Right ventricle myocardium superior (tissue), 1 donor: ENCODE results near the gene CRAT. TPM values are rescaled to one million over a fixed set of nuclear protein-coding genes. Genes with fewer than 3 reads are reported as not detected.

Source experiments
- ATAC-seq: fragments of 200-7000 bp; cut with Tn5 transposase; one replicate; pipeline ENCODE4 v1.9.1; 2020; ENCODE audit warnings: mild to moderate bottlenecking; ENCODE audit not compliant: poor library complexity
- DNase-seq: peaks from one replicate; pipeline ENCODE4 v3.0.0-alpha.2; 2020
- intact Hi-C: fragments of 100-400 bp; cut with DNase I; formaldehyde crosslinking; loops from one replicate; pipeline ENCODE4 v1.11.2; 2022
- total RNA-seq: library from RNA; stranded (reverse); fragmentation: NEBNext Ultra II Directional; extraction: Animal tissue kit (Norgen Biotek cat#: 25700); gene quantifications from one replicate; pipeline ENCODE4 v1.2.1, GENCODE V29; 2021
- donor health status: DM: no; HTN: yes; CAD: no; lungs with severe emphysema.

CRAT gene
- total RNA-seq, 1 donor from 2014 or later, result 85.4 TPM

DNA sequence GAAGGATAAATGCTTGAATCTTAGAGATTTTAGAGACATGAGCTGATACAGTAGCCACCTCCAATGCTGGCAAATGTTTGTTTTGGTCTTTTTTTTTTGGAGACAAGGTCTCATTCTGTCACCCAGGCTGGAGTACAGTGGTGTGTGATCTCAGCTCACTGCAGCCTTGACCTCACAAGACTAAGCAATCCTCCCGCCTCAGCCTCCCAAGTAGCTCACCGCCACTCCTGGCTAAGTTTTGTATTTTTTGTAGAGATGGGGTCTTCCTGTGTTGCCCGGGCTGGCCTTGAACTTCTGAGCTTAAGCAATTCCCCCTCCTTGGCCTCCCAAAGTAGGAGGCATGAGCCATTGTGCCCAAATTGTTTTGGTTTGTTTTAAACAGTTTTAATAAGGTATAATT, 36.5 kb downstream of the CRAT start:
- ATAC-seq (no peak), DNase-seq (no peak)
- intact Hi-C loops, result no loop called here

DNA sequence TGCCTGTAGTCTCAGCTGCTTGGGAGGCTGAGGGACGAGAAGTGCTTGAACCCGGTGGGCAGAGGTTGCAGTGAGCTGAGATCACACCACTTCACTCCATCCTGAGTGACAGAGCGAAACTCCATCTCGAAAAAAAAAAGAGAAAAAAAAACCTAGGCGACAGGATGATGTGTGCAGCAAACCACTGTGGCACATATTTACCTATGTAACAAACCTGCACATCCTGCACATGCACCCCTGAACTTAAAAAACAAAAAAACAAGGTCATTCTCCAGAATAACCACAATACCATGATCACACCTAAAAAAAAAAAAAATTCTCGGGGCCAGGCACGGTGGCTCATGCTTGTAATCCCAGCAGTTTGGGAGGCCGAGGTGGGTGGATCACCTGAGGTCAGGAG, 37.2 kb downstream of the CRAT start:
- no peak for ATAC-seq
- intact Hi-C loops, result no loop called here
- DNase-seq, result no peak

DNA sequence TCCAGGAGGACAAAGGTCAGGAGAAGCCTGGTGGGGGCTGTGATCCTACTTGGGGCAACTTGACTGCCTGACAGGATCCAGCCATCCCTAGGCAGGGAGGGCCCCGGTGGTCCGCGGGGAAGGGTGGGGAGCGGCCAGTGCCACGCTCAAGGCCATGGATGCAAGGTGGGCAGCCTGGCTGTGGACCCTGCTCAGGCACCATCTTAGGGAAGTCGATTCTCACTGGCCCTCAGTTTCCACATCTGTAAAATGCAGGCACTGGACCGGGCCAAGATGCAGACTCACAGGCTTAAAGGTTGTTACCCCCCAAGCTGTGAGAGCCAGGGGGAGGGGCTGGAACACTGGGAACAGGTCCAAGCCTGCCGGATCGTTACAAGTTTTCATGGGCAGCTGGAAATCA, 38.4 kb downstream of the CRAT start:
- DNase-seq (no peak), ATAC-seq (no peak)
- intact Hi-C loops, result no loop called here

DNA sequence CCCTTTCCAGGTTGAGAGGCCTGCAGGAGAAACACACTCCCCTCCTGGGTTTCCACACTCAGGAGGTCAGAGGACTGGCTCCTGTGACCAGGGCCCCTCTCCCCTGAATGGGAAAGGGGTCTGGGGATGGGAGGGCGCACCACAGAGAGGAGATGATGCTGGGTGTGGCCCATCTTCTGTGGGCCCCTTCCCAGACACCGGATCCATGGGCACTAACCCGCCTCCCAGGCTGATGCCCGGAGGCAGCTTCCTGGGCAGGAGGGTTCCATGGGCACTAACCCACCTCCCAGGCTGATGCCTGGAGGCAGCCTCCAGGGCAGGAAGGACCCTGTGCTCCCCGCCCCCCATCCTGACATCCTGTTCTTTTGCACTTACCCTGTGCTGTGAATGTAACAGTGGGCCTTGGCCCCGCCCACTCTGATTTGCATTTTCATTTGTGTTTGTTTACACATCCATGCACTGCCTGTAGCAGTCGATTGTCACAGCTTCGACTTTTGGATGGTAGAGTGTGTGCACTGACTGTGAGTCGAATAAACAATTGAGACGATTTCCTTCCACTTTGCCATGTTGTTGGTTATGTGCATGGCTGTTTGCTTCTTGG, 39.0 kb downstream of the CRAT start:
- ATAC-seq (no peak), DNase-seq (no peak)
- intact Hi-C loops, result no loop called here

DNA sequence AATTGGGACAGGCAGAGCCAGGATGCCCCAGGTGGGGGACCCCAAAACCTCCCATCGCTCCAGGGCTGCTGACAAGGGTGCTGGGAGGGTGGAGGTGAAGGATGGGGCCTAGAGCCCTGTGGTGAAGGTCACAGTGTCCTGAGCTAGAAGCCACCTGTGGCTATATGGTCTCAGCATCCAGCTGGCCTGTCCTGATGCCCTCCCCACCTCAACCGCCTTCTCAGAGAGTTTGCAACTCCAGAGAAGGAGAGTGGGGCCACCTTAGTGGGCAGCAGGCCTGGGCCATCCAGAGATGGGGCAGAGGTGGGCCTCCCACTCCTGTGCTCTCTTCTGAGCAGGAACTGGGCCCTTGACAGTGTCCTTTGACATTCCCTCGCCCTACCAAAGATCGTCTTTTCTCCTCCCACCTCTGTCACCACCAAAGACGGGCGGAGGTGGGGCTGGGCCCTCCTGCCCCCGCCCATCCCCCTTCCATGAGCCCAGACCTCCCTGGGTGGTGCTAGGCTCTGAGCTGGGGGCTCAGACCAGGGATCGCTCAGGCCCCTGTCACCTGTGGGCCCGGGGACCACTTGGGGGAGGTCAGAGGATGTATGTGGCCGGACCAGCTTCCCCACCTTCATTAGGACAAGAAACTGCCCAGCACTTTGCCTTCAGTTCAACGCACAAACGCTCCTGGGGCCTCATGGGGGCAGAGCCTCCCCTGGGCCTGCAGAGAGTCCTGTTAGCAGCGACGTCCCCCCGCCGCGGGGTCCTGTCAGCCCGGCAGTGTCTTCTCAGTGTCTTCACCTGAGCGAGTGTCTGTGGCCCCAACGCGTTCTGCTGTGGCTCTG, 39.7 kb downstream of the CRAT start:
- no peak for ATAC-seq
- no peak for DNase-seq
- intact Hi-C loops, result no loop called here

DNA sequence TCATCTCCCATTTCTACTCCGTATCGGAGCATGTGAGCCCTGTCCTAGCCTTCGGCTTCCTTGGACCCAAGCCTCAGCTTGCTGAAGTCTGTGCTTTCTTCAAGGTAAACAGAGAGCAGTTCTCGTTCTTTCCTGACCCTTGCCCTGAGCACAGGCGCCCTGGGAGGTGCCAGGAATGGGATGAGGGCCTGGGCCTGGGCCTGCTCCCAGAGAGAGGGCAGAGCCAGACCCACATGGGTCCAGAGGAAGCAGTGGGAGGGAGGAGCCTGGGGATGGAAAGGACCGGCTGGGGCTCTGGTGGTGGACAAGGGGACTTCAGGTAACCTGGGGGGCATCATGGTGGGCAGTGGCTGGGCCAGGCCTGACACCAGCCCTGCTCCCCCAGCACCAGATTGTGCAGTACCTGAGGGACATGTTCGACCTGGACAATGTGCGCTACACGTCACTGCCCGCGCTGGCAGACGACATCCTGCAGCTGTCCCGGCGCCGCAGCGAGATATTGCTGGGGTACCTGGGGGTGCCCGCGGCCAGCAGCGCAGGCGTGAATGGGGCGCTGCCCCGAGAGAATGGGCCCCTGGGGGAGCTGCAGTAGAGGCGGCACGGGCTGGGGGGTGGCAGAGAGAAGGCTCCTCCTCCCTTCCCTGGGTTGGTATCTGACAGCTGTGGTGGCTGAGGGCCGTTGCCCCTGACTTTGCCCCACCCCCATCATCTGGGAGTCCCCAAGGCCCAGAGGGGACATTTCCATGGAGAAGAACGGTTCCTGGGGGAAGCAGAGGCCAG, 40.5 kb downstream of the CRAT start:
- DNase-seq (no peak), ATAC-seq (peak; percentile 4)
- intact Hi-C loops, result no loop called here

DNA sequence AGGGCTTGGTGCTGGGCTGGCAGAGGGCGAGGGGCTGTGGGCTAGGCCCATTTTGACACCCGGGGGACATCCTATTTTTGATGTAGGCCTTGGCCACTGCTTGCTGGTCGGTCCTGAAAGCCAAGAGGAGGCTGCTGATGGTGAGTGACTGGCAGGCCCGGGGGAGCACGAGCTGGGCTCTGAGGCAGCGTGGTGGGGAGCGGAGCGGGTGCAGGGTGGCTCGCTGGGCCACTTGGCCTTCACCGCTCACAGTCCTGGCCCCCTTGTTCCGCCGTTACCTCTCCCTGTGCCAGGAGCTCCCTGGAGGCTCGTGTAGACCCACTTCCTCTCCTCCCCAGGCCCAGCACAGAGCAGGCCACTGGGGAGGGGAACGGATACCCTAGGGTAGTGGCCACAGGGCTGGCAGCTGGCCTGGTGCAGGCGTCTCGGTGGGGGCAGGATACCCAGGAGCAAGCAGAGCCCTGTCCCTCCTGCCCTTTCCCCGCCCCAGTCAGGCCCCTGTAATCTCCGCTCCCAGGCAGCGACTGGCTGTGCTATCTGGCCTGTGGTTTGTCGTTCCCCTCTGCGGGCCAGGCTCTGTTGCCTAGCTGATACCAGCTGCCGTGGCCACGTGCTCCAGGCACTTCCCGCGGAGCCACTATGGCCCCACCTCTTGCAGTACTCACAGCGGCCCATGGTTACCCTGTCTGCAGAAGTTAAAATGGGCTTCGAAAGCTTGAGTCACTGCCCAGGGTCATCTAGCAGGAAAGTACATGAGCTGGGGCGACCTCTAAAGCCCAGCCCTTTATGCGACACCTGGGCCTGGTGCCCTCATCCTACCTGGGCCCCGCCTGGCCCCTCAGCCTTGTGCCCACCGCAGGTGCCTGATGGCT, 41.4 kb downstream of the CRAT start:
- ATAC-seq (peak; percentile 95), DNase-seq (peak; percentile 88)
- intact Hi-C loops, result no loop called here

DNA sequence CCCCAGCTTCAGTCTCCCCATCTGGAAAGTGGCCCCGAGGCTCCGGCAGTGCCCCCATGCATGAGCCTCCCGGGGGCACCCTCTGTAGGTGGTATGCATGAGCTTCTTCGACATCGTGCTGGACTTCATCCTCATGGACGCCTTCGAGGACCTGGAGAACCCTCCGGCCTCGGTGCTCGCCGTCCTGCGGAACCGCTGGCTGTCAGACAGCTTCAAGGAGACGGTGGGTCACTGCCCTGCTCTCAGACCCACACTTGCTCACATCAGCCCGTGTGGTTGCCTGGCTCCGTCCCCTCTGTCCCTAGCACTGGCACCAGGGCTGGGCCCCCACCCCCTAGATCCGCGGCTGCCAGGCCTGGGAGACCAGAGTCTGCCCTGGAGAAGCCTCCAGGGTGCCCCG, 42.5 kb downstream of the CRAT start:
- ATAC-seq (no peak), DNase-seq (no peak)
- intact Hi-C loops, result no loop called here

DNA sequence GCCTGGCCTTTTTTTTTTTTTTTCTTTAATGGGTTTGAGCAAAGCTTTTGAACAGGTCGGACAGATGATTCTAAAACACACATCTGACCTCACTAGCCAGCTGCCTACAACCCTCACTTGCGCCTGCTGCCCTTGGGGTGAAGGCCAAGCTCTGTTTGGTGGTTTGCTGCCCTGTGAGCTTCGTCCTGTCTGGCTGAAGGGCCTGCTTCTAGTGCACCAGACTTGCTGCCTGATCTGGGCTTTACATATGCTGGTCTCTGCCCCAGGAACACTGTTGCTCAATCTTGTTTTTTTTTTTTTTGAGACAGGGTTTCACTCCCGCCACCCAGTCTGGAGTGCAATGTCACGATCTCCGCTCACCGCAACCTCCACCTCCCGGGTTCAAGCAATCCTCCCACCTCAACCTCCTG, 46.1 kb downstream of the CRAT start:
- intact Hi-C loops, result no loop called here
- DNase-seq (no peak), ATAC-seq (no peak)

DNA sequence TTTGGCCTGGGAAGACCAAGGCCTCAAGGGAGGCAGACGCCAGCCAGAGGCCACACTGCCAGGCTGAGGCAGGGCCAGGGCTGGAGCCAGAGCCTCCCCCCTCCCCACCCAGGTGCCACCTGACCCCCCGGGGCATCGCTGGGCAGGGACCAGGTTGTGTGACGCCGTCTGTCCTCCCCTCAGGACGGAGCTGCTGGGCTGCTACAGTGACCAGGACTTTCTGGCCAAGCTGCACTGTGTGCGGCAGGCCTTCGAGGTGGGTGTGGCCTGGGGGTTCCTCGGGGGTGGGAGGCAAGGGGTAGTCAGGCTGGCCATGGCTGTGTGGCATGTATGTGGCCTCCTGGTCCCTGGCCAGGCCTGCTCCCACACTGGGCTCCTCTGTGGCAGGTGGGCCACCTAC, 47.5 kb downstream of the CRAT start:
- DNase-seq (no peak), ATAC-seq (no peak)
- intact Hi-C loops, result no loop called here

DNA sequence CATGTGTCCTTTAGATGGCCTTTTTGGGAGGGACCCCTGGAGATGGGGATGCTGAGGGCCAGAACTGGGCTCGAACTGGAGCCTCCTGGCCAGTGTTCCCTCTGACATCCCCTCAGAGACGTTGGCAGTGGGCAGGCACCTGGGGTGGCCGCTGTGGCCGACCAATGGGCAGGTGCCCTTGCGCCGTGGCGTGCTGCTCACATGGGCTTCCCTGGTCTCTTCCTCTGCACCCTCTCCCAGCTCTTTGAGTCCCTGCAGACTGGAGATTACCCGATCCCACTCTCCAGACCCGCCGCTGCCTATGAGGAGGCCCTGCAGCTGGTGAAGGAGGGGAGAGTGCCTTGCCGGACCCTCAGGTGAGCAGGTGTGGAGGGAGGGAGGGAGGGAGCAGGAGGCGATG, 49.6 kb downstream of the CRAT start:
- ATAC-seq, result no peak
- intact Hi-C loops, result no loop called here
- DNase-seq, result no peak

DNA sequence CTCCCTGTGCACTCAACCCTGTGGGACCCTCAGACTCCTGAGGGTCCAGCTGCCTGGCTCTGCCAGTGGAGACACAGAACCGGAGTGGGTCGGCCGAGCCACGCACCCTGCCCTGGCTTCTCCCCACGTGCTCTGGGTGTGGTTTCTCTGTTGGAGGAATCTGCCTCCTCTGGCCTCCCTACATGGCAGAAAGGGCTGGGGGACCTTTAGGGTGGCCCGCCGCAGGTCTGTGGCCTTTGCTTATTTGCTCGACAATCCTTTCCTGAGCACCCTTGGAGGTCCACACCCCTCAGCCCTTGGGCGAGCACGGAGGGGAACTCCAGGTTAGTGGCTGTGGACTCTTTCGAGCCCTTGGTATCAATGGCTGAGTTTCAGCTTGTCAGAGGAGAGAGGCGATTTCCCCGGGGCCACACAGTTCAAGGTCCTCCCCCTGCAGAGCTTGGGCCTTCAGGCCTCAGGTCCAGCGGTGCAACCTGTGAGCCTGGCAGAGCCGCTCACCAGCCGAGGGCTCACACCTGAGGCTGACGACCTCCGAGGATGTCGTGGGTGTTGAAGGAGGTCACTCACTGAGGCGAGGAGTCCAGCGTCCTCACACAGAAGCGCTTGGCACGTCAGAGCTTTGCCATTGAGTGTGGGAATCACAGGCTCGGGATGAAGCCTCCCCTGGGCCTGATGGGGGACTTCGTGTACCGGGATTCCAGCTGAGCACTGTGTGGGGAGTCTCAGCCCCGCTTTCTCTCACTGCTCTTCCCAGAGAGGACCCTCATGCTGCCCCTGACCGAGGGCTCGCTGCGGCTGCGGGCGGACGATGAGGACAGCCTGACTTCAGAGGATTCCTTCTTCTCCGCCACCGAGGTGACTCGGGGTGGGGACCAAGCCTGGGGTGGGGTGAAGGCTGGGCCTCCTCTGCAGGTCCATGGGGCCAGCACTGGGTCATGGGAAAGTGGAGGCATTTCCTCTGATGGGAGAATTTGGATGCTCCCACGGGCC, 50.5 kb downstream of the CRAT start:
- intact Hi-C loops, result no loop called here
- DNase-seq (no peak), ATAC-seq (no peak)

DNA sequence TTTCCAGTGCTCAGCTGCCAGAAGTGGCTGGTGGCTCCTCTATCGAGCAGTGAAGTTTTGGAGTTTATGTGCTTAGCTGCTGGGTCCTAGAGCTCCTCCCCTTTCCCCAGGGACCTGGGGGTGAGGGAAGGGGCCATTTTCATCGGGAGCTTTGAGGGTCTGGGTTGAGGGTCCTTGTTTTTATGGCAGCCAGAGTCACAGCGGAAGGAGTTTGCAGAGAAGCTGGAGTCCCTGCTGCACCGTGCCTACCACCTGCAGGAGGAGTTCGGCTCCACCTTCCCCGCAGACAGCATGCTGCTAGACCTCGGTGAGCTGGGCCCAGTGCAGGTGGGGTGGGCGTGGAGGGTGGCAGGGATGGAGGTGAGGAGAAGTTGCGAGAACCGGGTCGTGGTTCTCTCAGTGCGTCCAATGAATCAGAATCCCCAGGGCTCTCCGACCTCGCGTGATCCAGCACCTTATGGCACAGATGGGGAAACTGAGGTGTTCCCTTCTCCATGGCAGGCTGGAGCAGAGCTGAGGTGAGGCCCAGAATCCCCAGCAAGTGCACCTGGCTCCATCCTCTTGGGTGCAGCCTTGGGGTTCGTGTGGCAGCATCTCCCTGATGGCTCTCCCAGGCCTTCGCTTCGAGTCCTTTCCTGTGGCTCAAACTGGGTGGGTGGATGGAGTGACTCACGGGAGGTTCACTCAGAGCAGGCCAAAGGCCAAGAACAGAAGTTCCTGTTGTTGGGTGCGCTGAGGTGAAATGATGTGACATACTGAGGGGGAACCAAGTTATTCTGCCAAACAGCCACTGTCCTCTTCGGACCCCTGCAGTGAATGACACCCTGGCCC, 51.4 kb downstream of the CRAT start:
- no peak for ATAC-seq
- no peak for DNase-seq
- intact Hi-C loops, result no loop called here

DNA sequence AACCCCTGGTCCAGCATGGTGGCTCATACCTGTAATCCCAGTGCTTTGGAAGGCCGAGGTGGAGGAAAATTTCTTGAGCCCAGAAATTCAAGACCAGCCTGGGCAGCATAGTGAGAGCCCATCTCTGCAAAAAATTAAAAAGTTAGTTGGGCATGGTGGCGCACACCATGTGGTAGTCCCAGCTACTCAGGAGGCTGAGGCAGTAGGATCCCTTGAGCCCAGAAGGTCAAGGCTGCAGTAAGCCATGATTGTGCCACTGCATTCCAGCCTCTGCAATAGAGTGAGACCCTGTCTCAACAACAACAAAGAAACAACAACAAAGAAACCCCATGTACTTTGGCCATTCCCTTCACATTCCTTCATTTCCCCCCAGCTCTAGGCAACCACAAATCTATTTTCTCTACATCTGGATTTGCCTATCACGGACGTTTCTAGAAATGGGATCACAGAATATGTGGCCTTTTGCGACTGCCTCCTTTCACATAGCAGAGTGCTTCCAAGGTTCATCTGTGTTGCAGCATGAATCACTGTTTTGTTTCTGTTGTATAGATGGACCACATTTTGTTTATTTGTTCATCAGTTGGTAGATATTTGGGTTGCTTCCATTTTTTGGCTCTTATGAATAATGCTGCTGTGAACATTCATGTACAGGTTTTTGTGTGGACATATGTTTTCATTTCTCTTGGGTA, 56.3 kb downstream of the CRAT start:
- intact Hi-C loops, result no loop called here
- ATAC-seq (no peak), DNase-seq (no peak)

DNA sequence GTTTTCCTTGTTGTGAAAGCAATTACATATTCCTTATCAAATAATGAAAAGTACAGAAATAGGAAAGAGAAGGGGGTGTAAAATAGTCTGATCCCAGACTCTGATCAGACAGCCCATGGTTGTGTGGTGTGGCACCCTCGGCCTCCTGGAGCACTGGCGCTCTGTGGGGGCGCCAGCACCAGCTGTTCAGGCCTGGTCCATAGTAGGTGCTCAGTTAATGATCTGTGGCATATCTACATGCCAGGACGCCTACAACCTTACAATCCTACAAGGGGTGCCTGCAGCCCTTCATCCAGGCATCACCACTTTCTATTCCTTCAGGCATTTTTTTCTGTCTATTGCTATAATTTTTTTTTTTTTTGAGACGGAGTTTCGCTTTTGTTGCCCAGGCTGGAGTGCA, 57.6 kb downstream of the CRAT start:
- ATAC-seq, result no peak
- intact Hi-C loops, result no loop called here
- DNase-seq, result no peak

DNA sequence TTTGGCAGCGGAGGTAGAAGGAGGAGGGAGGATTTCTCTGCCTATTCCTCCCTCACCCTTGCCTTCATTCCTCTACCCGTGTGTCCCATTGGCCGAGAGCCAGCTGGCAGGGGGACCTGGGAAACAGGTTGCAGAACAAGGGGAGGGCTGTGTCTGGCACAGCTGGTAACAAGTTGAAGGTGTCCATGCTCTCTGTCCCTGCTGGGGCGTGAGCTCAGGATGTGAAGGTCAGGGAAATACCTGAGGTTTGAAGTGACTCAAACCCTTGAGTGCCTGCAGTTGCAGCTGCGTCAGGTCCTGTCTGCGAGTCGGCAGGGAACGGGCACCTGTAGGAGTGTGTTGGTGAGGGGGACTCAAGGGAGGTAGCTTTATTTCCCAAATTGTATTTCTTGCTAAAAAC, 58.0 kb downstream of the CRAT start:
- intact Hi-C loops, result no loop called here
- DNase-seq, result peak; percentile 90

More for the DNA sequence above, 58.0 kb downstream of the CRAT start:
- peak; percentile 94 for ATAC-seq
